Measurements from ENCODE around the gene PFN1. TPM values are rescaled to one million over a fixed set of nuclear protein-coding genes. Genes with fewer than 3 reads are reported as not detected.

PFN1 gene
- total RNA-seq, 3 donors from 2014 or later = 605 to 825 (median 723) TPM

DNA sequence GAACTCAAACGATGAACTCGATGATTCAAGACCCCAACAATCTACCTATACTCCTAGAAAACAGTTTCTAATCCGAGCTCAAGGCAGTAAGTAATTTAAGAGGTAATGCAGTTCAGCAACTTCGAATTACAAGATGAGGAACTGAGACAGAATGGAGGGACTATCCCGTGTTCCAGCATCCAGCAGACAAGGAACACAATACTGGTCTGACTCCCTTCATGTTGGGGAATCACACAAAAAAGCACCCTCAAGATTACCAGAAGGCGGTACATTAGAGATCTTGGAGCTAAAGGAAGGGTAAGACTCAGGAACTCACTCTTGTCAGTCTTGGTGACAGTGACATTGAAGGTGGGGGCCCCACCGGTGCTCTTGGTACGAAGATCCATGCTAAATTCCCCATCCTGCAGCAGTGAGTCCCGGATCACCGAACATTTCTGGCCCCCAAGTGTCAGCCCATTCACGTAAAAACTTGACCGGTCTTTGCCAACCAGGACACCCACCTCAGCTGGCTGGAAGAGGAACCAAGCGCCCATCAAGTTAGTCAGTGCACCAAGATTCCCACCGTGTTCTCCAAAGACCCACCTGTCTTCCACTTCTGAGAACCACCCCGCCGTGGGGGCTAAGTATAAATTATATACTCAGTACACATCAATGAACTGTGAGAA is 1.9 kb downstream of the PFN1 start:
- Histone ChIP-seq H3K4me3 (no peak overlapping the region), H3K4me1 (ENCODE audit: low read depth) (peaks cover 40% of the 10 kb centered on the region), H3K36me3 (ENCODE audit: low read depth) (no peaks in the 10 kb centered on the region), H3K9me3 (no peaks in the 10 kb centered on the region)
- DNase-seq = no peak
- intact Hi-C loops (cut with DNase I, micrococcal nuclease) = no loop called here
- ATAC-seq = no peak
- TF ChIP-seq, protein P1, sequence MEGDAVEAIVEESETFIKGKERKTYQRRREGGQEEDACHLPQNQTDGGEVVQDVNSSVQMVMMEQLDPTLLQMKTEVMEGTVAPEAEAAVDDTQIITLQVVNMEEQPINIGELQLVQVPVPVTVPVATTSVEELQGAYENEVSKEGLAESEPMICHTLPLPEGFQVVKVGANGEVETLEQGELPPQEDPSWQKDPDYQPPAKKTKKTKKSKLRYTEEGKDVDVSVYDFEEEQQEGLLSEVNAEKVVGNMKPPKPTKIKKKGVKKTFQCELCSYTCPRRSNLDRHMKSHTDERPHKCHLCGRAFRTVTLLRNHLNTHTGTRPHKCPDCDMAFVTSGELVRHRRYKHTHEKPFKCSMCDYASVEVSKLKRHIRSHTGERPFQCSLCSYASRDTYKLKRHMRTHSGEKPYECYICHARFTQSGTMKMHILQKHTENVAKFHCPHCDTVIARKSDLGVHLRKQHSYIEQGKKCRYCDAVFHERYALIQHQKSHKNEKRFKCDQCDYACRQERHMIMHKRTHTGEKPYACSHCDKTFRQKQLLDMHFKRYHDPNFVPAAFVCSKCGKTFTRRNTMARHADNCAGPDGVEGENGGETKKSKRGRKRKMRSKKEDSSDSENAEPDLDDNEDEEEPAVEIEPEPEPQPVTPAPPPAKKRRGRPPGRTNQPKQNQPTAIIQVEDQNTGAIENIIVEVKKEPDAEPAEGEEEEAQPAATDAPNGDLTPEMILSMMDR (IDR thresholded peaks at IDR 0.05) = no peak

DNA sequence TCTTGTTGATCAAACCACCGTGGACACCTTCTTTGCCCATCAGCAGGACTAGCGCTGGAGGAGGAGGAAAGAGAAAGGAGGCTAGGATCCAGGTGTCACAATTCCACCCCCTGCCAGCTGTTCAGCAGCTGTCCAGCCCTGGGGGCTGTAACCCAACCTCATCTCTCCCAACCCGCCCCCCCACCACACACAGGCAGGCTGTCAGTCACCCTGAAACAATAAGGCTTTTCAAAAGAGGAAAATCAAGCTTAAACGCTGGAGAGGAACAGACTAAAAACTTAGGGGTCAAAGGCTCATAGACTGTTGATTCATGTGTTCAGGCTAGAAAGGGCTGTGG is 2.4 kb downstream of the PFN1 start:
- H3K4me1 ChIP-seq (ENCODE audit: low read depth) = peaks cover 41% of the 10 kb centered on the region
- intact Hi-C loops (cut with DNase I, micrococcal nuclease) = no loop called here
- no peak overlapping the region for H3K4me3 ChIP-seq
- TF ChIP-seq, protein P1 (IDR thresholded peaks at IDR 0.05) = no peak
- no peak for DNase-seq
- H3K9me3 ChIP-seq = no peaks in the 10 kb centered on the region
- no peak for ATAC-seq
- no peaks in the 10 kb centered on the region for H3K36me3 ChIP-seq (ENCODE audit: low read depth)

DNA sequence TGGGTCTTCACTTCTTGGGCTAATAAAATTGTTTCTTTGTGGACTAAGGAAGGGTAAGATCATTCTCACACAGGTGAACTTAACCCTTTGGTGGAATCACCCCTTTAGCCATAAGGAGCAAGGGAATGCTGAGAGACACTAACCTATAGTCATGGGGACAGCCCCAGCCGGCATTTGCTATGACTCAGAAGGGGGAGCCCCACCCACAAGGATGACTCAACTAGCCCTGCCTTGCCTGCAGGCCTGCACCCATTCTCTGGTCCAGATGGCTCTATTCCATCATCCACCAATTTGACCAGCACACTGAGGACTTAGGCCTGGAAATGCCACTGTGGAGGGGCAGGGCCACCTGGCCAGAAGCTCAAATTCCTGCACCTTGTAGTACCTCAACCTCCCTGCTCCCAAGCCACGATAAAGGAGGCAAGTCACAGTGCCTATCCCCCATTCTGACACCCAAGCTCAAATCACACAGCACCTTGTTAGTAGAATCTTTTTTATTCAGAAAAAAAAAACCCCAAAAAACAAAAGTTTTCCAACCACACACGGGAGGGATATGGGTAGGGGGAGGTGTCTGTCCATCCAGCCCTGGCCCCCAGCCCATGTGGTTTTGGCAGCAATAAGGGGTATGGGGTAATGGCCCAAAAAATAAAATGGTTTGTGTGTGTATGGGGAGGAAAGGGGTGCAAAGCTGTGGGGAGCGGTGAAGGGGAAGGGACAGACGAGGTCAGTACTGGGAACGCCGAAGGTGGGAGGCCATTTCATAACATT is 3.0 kb downstream of the PFN1 start:
- no peaks in the 10 kb centered on the region for H3K9me3 ChIP-seq
- no peaks in the 10 kb centered on the region for H3K36me3 ChIP-seq (ENCODE audit: low read depth)
- TF ChIP-seq, protein P1 (IDR thresholded peaks at IDR 0.05) = no peak
- H3K4me1 ChIP-seq (ENCODE audit: low read depth) = peaks cover 38% of the 10 kb centered on the region
- ATAC-seq = peak; percentile 33
- intact Hi-C loops (cut with DNase I, micrococcal nuclease) = no loop called here
- H3K4me3 ChIP-seq = no peak overlapping the region
- peak; percentile 77 to 88 (median 82) for DNase-seq

DNA sequence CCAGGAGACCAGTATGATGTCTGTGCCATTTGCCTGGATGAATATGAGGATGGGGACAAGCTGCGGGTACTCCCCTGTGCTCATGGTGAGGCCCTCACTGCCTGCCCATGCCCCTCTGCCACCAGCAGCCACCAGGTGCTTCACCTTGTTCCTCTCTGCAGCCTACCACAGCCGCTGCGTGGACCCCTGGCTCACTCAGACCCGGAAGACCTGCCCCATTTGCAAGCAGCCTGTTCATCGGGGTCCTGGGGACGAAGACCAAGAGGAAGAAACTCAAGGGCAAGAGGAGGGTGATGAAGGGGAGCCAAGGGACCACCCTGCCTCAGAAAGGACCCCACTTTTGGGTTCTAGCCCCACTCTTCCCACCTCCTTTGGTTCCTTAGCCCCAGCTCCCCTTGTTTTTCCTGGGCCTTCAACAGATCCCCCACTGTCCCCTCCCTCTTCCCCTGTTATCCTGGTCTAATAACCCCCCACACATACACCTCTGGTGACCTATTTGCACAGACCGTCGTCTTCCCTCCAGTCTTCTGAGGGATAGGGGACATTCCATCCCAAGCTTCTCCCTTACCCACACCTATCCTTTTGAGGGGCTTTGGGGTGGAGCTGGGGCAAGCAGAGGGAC is 3.7 kb downstream of the PFN1 start:
- TF ChIP-seq, protein P1 (IDR thresholded peaks at IDR 0.05) = no peak
- intact Hi-C loops (cut with DNase I, micrococcal nuclease) = no loop called here
- H3K36me3 ChIP-seq (ENCODE audit: low read depth) = no peaks in the 10 kb centered on the region
- no peak overlapping the region for H3K4me3 ChIP-seq
- DNase-seq (peak in 1 of 3 donors; percentile 68), ATAC-seq (no peak)
- H3K9me3 ChIP-seq = no peaks in the 10 kb centered on the region
- H3K4me1 ChIP-seq (ENCODE audit: low read depth) = peaks cover 36% of the 10 kb centered on the region

DNA sequence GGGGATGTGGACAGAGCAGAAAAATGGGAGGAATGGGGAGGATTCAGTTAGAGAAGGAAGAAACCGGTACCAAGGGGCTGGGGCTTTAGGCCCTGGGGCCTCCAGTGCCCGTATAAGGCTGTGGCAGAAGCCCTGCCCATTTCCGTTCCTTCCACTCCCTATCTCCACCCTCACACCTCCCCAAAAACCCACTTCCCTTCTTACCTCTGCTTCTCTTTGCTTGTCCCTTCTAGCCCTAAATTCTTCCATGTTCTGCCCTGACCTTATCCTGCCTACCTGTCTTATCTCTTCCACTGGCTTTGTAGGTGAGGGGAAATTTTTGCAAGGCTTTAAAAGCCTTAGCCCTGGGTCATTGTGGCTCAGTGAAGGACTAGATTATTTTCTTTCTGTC is 4.2 kb downstream of the PFN1 start:
- Histone ChIP-seq H3K4me3 (no peak overlapping the region), H3K36me3 (ENCODE audit: low read depth) (no peaks in the 10 kb centered on the region), H3K9me3 (no peaks in the 10 kb centered on the region), H3K4me1 (ENCODE audit: low read depth) (peaks cover 37% of the 10 kb centered on the region)
- ATAC-seq (no peak), DNase-seq (peak in 1 of 3 donors; percentile 68)
- TF ChIP-seq, protein P1 (IDR thresholded peaks at IDR 0.05) = no peak
- intact Hi-C loops (cut with DNase I, micrococcal nuclease) = no loop called here
